ENCODE data around the gene EPB41L1.

The EPB41L1 gene

GRCh38 chr20:36225666-36226065 lies 71.1 kb downstream of the EPB41L1 start:
- DNase-seq (ENCODE audit: low read depth): no peak
- no peak for TF ChIP-seq CTCF (IDR thresholded peaks at IDR 0.05; ENCODE audit: insufficient read depth, low read depth, low read length, missing control alignments)
- H3K4me3 ChIP-seq (ENCODE audit: low read depth, low read length): no peak overlapping the region

- no peak overlapping the region for H3K4me3 ChIP-seq (ENCODE audit: low read depth, low read length)
- no peak for TF ChIP-seq CTCF (IDR thresholded peaks at IDR 0.05; ENCODE audit: insufficient read depth, low read depth, low read length, missing control alignments)
- no peak for DNase-seq (ENCODE audit: low read depth)
Observed at GRCh38 chr20:36228770-36229169, 74.2 kb downstream of the EPB41L1 start.

- no peak overlapping the region for H3K4me3 ChIP-seq (ENCODE audit: low read depth, low read length)
- DNase-seq (ENCODE audit: low read depth): peak; percentile 8
- TF ChIP-seq CTCF (IDR thresholded peaks at IDR 0.05; ENCODE audit: insufficient read depth, low read depth, low read length, missing control alignments): no peak
Observed at GRCh38 chr20:36230019-36230418, 75.5 kb downstream of the EPB41L1 start.

- no peak for TF ChIP-seq CTCF (IDR thresholded peaks at IDR 0.05; ENCODE audit: insufficient read depth, low read depth, low read length, missing control alignments)
- DNase-seq (ENCODE audit: low read depth): no peak
- H3K4me3 ChIP-seq (ENCODE audit: low read depth, low read length): no peak overlapping the region
Observed at GRCh38 chr20:36231331-36231730, 76.8 kb downstream of the EPB41L1 start.

GRCh38 chr20:36234771-36235320 lies 80.3 kb downstream of the EPB41L1 start:
- DNase-seq (ENCODE audit: low read depth): no peak
- no peak overlapping the region for H3K4me3 ChIP-seq (ENCODE audit: low read depth, low read length)
- no peak for TF ChIP-seq CTCF (IDR thresholded peaks at IDR 0.05; ENCODE audit: insufficient read depth, low read depth, low read length, missing control alignments)

GRCh38 chr20:36235892-36236785 lies 81.6 kb downstream of the EPB41L1 start, which contains the start of gene AAR2:
Gene AAR2 (plus strand): TSS chr20:36236478. CDS start chr20:36239869, 3,391 bp downstream.
- DNase-seq (ENCODE audit: low read depth): peak; percentile 88
- TF ChIP-seq CTCF (IDR thresholded peaks at IDR 0.05; ENCODE audit: insufficient read depth, low read depth, low read length, missing control alignments): no peak
- H3K4me3 ChIP-seq (ENCODE audit: low read depth, low read length): peak within 1 kb of the TSS; percentile 76
